NB4 (cell line): ENCODE data around the gene CDK5.

ENCODE experiments used
- CTCF ChIP-seq: IDR thresholded peaks from one replicate; pipeline ENCODE4 v1.5.1; 2012; ENCODE audit warnings: low read depth, low read length
- POLR2A ChIP-seq: IDR thresholded peaks from 2 replicates; pipeline ENCODE4 v1.6.1; 2011; ENCODE audit warnings: mild to moderate bottlenecking; ENCODE audit not compliant: insufficient read length; ENCODE audit errors: extremely low read depth

GRCh38 chr7:151091431-151091830, 33.7 kb upstream of the CDK5 start:
- peak; percentile 85 for TF ChIP-seq CTCF
- TF ChIP-seq POLR2A = no peak
